SK-N-SH treated with all-trans-retinoic acid at 6 μM for 48 hours (cell line): ENCODE measurements around the gene KAT6B.

Experiments used
- ARNTL ChIP-seq: fragments of 450-650 bp; formaldehyde crosslinking; IDR thresholded peaks from 2 replicates; pipeline ENCODE4 v1.5.0; 2020; ENCODE audit warnings: low read depth, mild to moderate bottlenecking, moderate library complexity, borderline replicate concordance
- CSDC2 ChIP-seq: fragments of 250-450 bp; sonication (Bioruptor Pico); IDR thresholded peaks from 2 replicates; pipeline ENCODE4 v1.5.0; 2020; ENCODE audit warnings: mild to moderate bottlenecking, moderate library complexity
- ISL1 ChIP-seq: fragments of 250-450 bp; sonication (Bioruptor Pico); IDR thresholded peaks from 2 replicates; pipeline ENCODE4 v2.1.2; 2022; ENCODE audit warnings: mild to moderate bottlenecking, moderate library complexity
- RARB ChIP-seq: fragments of 250-450 bp; sonication (Bioruptor Pico); IDR thresholded peaks from 2 replicates; pipeline ENCODE4 v1.8.0; 2021; ENCODE audit warnings: mild to moderate bottlenecking, moderate library complexity
- ZFP3 ChIP-seq: fragments of 250-450 bp; sonication (Bioruptor Pico); IDR thresholded peaks from 2 replicates; pipeline ENCODE4 v1.5.0; 2020; ENCODE audit warnings: mild to moderate bottlenecking, moderate library complexity
- ZFP30 ChIP-seq: fragments of 450-650 bp; formaldehyde crosslinking; IDR thresholded peaks from 2 replicates; pipeline ENCODE4 v1.5.0; 2022; ENCODE audit warnings: mild to moderate bottlenecking, moderate library complexity

DNA sequence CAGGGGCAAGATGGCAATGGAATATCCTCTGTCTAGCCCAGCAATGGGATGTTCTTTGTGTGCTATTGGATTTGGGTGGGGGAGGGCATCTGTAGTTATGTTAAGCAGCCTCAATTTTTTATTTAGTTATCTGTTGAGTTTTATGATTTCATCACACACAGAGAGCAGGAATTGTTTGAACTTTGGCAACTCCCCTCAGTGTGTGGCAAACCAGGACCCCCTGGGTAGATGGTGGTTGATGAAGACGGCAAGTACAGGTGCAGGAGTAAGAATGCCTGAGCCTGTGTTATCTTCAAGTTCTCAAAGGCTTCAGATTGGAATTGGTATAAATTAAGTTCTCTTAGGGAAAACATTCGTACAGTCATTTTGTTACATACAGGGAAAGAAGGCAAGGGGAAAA lies 142.7 kb downstream of the KAT6B start:
- TF ChIP-seq CSDC2 (CRISPR knock-in tag) (no peak), ARNTL (CRISPR knock-in tag) (no peak), RARB (CRISPR knock-in tag) (no peak), ZFP3 (CRISPR knock-in tag) (no peak), ISL1 (CRISPR knock-in tag) (no peak), ZFP30 (no peak)
